Left colon (tissue), 2 donors: ENCODE data around the gene VARS1. TPM values are rescaled to one million over a fixed set of nuclear protein-coding genes. Genes with fewer than 3 reads are reported as not detected.
"Not testable (repeated sequence)": the region's sequence is repeated elsewhere in the genome, so short reads cannot be mapped to it uniquely, and the experiment has no call there.

ENCODE experiments used
- ATAC-seq: fragments of 200-7000 bp; cut with Tn5 transposase; one replicate; pipeline ENCODE4 v1.9.1; 2020; ENCODE audit warnings: mild to moderate bottlenecking, moderate library complexity
- DNase-seq, 2 donors: peaks; one replicate each; pipeline ENCODE4 v3.0.0-alpha.2; 2020
- intact Hi-C, 2 donors: fragments of 100-400 bp; cut with DNase I in 1 of 2; cut with micrococcal nuclease in 1 of 2; formaldehyde crosslinking; loops; one replicate each; pipeline versions ENCODE4 v1.11.2 to v1.14.0; 2022; cut with DNase I, micrococcal nuclease
- total RNA-seq, 2 donors: library from RNA; stranded (reverse); fragmentation: NEBNext Ultra II Directional; extraction: Animal tissue kit (Norgen Biotek cat#: 25700); gene quantifications; one replicate each; pipeline ENCODE4 v1.2.1, GENCODE V29; 2021
- donor health status: DM: no; HTN: no; CAD: no.
- donor health status: DM: yes; HTN: yes; CAD: no.

VARS1 gene
- total RNA-seq, 2 donors from 2014 or later = 35.3 to 58.1 TPM

DNA sequence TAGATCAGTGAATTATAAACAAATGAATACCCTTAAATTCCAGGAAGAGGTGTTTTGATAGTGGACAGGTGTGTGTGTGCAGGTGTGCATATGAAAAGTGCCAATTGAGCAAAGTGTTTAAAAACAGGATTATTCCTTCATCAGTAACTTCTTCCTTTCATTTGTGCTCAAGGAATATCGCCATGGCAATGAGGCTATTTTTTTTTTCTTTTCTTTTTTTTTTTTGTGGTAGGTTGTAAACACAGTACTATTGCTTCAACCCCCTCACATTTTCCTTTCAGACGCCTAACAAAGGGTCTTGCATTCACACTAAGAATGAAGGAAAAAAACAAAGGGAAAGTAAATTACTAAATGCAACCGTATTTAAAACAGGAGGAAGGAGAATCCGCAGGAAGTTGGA is 30.0 kb upstream of the VARS1 start:
- ATAC-seq (no peak), DNase-seq (no peak)
- intact Hi-C loops = no loop called here

DNA sequence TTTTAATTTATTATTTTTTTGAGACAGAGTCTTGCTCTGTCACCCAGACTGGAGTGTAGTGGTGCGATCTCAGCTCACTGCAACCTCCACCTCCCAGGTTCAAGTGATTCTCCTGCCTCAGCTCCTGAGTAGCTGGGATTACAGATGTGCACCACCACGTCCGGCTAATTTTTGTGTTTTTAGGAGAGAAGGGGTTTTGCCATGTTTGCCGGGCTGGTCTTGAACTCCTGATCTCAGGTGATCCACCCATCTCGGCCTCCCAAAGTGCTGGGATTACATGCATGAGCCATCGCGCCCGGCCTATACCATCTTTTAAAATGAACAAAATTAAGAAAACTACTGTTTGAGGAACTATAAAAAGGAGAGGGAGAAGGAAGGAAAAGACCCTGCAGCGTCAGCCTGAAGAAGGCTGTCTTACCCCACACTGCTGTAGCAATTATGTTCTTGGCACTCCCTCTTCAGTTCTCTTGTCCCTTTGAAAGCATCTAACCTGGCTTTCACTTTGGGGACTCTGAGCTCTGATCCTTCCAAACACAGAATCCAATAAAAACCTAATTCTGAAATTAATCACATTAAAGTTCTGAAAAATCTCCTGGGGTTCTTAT is 28.1 kb upstream of the VARS1 start:
- DNase-seq, ATAC-seq, intact Hi-C loops: not testable (repeated sequence)

DNA sequence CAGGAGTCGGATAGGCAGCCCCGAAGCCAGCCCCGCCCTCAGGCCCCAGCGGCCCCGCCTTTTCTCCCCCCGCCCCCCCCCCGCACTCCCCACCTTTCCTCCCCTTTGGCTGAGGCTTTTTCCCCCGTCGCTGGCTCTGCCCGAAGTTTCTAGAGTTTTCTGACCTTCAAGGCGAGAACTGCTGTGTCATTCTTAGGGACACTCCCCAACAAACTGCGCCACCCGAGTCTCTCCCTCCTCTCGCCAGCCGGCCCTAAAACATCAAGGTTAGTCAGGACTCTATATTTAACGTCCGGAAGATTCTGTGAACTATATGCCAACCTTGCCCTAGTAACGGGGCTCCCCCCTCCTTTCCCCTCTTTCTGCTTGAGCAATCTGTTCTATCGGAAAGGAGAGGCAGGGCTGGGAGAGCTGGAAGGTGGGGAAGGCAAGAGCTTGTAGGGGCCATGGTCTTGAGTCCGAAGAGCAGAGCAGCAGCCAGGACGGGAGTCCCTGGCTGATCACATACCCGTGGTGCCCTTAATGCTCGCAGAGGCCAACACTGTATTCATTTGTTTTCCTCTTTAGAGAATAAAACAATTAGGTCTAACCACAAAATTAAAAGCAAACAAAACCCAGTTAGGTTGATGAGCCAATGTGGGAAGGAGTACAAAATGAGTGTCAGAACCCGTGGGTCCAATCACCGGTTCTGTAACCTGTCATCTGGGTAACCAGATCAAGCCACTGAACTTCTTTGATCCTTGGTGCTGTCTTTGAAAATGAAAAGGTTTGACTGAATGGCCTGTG is 26.7 kb upstream of the VARS1 start:
- peak; percentile 83 to 93 for DNase-seq
- ATAC-seq = peak; percentile 63
- intact Hi-C loops = no loop called here

DNA sequence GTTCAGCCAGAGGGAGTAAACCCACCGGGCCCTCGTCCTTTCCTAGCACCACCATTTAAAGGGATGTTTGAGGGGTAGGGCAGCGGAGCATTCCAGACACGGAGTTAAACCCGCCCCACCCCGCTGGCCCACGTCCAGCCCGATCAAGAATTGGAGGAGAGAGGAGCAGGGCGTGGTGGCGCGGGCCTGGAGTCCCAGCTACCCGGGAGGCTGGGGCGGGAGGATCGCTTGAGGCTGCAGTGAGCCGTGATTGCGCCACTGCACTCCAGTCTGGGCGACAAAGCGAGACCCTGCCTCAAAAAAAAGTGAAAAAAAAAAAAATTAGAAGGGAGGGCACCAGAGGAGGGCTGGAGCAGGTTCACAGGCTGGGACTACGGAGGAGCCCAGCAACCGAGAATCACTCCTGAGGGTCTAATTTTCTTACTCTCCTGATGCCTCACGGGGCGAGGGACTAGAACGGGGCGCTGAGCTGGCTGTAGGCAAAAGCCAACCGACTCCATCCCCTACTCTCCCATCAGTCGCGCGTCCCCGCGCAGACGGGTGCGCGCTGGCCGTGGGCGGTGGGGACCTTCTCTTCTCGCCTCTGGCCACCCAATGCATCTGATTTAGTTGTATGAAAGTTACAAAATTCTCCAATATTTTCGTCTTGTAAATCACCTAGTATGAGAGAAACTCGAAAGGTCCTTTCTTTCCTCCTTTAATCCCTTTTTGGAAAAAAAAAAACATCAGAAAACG is 25.9 kb upstream of the VARS1 start:
- ATAC-seq (peak; percentile 63), DNase-seq (peak; percentile 89 to 96)
- intact Hi-C loops = no loop called here

DNA sequence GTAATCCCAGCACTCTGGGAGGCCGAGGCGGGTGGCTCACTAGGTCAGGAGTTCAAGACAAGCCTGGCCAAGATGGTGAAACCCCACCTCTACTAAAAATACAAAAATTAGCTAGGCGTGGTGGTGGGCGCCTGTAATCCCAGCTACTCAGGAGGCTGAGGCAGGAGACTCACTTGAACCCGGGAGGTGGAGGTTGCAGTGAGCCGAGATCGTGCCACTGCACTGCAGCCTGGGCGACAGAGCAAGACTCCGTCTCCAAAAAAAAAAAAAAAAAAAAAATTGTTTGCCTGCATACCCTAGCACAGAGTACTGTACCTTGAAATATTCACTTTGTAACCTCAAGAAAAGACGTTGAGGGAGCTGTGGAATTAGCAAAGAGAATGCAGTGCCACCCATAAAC is 24.8 kb upstream of the VARS1 start:
- intact Hi-C loops, ATAC-seq, DNase-seq: not testable (repeated sequence)

DNA sequence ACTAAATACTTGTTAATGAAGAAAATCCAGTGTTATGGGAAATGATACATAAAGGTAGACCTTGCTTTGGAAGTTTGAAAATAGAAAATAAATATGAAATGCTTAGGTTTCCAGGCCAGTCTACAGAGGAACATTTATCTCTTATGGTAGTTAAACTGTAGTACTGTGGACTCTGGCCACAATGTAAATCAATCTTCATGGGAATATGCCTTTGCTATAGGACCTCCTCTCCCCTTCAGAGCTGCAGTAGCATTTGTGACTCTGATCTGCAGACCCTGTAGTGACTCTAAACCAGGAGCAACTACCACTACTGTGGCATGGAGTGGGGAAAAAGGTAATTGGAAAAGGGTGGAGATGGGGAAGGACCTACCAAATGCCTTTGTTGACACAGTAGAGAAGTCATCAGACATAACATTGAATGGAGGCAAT is 24.3 kb upstream of the VARS1 start:
- DNase-seq (no peak), ATAC-seq (peak; percentile 24)
- intact Hi-C loops = no loop called here

DNA sequence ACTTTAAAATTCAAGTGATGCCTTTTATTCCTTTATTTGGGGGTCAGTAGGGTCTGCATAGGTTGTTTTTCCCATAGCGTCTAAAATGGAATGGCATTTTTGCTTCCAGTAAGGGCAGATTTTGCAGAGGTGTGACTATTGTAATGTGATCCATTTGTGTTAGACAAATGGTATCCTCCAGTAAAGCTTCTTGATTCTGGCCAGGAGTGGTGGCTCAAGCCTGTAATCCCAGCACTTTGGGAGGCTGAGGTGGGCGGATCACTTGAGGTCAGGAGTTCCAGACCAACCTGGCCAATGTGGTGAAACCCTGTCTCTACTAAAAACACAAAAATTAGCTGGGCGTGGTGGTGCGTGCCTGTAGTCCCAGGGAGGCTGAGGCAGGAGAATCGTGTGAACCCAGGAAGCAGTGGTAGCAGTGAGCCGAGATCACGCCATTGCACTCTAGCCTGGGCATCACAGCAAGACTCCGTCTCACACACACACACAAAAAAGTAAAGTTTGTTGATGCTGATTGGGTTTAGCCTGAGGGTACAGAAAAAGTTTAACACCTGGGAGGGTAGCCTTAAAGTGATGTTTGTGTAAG is 22.5 kb upstream of the VARS1 start:
- intact Hi-C loops, DNase-seq, ATAC-seq: not testable (repeated sequence)

DNA sequence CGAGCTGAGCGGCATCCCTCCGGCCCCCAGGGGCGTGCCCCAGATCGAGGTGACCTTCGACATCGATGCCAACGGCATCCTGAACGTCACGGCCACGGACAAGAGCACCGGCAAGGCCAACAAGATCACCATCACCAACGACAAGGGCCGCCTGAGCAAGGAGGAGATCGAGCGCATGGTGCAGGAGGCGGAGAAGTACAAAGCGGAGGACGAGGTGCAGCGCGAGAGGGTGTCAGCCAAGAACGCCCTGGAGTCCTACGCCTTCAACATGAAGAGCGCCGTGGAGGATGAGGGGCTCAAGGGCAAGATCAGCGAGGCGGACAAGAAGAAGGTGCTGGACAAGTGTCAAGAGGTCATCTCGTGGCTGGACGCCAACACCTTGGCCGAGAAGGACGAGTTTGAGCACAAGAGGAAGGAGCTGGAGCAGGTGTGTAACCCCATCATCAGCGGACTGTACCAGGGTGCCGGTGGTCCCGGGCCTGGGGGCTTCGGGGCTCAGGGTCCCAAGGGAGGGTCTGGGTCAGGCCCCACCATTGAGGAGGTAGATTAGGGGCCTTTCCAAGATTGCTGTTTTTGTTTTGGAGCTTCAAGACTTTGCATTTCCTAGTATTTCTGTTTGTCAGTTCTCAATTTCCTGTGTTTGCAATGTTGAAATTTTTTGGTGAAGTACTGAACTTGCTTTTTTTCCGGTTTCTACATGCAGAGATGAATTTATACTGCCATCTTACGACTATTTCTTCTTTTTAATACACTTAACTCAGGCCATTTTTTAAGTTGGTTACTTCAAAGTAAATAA is 21.8 kb upstream of the VARS1 start:
- DNase-seq, ATAC-seq, intact Hi-C loops: not testable (repeated sequence)

DNA sequence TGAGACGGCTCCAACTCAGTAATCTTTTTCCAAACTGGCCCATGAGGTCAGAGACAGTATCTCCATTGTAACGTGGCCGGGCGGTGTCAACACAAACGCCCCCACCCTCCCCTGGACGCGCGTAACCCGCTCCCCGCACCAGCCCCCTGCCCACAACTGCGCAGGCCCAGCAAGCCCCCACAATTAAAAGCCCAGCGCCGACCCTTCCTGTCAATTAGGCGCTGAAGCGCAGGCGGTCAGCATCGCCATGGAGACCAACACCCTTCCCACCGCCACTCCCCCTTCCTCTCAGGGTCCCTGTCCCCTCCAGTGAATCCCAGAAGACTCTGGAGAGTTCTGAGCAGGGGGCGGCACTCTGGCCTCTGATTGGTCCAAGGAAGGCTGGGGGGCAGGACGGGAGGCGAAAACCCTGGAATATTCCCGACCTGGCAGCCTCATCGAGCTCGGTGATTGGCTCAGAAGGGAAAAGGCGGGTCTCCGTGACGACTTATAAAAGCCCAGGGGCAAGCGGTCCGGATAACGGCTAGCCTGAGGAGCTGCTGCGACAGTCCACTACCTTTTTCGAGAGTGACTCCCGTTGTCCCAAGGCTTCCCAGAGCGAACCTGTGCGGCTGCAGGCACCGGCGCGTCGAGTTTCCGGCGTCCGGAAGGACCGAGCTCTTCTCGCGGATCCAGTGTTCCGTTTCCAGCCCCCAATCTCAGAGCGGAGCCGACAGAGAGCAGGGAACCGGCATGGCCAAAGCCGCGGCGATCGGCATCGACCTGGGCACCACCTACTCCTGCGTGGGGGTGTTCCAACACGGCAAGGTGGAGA is 19.7 kb upstream of the VARS1 start, which contains the start of the genes HSPA1A and HSPA1L:
Gene HSPA1A (plus strand): TSS at position 519 of the 814 bp plus-strand sequence. CDS start 214 bp downstream, at position 733.
Gene HSPA1L (minus strand): TSS at position 259 of the 814 bp plus-strand sequence. CDS start 3,311 bp downstream, outside the sequence.
- DNase-seq (peak; percentile 93 to 98), ATAC-seq (peak; percentile 77)
- intact Hi-C loops = no loop called here

DNA sequence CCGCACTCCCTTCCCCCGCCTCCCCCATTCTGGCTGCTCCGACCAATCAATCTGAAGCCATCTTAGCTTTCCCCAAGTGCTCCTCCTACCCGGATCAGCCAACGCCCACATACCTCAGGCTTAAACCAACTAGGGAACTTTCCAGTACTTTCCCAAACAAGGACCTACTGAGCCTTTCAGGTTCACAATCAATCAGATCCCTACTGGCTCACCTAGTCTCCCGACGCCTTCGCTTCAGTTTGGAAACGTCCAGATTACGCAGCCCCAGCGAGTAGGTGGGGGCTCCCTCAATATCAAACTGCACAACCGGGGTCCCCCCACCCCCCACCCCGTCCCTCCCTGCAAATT is 19.1 kb upstream of the VARS1 start:
- ATAC-seq (peak; percentile 83), DNase-seq (peak; percentile 92 to 99)
- intact Hi-C loops = no loop called here

DNA sequence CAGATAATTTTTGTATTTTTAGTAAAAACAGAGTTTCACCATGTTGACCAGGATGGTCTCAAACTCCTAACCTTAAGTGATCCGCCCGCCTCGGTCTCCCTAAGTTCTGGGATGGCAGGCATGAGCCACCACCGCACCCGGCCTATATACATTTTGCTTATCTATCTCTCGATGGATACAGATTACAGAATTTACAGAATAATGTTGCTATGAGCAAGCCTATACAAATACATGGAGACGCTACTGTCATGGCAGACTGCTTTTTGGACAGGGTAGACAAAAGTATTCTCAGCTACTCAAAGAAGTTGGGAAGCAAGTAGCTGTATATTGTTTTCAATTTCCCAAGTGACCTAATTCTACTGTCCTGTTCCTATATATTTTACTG is 17.9 kb upstream of the VARS1 start:
- DNase-seq (no peak), ATAC-seq (no peak)
- intact Hi-C loops = no loop called here

DNA sequence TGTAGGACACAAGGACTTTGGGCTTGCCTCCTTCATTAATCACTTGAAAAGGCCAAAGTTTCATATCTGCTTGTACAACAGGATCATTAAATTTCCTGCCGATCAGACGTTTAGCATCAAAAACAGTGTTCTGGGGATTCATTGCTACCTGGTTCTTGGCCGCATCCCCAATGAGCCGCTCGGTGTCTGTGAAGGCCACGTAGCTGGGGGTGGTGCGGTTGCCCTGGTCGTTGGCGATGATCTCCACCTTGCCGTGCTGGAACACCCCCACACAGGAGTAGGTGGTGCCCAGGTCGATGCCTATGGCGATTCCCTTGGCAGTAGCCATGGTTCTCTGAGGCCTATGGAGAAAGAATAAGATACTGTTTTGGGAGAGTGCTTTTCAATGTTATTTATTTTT is 16.1 kb upstream of the VARS1 start:
- ATAC-seq (no peak), DNase-seq (no peak)
- intact Hi-C loops = no loop called here

DNA sequence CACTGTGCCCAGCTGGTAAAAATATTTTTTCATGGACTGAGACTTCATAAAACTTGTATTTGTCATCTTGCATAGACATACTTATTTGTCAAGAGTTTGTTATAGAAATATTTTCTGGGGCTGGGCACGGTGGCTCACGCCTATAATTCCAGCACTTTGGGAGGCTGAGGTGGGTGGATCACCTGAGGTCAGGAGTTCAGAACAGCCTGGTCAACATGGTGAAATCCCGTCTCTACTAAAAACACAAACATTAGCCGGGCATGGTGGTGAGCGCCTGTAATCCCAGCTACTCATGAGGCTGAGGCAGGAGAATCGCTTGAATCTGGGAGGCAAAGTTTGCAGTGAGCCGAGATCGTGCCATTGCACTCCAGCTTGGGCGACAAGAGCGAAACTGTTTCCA is 13.0 kb upstream of the VARS1 start:
- DNase-seq, intact Hi-C loops, ATAC-seq: not testable (repeated sequence)

DNA sequence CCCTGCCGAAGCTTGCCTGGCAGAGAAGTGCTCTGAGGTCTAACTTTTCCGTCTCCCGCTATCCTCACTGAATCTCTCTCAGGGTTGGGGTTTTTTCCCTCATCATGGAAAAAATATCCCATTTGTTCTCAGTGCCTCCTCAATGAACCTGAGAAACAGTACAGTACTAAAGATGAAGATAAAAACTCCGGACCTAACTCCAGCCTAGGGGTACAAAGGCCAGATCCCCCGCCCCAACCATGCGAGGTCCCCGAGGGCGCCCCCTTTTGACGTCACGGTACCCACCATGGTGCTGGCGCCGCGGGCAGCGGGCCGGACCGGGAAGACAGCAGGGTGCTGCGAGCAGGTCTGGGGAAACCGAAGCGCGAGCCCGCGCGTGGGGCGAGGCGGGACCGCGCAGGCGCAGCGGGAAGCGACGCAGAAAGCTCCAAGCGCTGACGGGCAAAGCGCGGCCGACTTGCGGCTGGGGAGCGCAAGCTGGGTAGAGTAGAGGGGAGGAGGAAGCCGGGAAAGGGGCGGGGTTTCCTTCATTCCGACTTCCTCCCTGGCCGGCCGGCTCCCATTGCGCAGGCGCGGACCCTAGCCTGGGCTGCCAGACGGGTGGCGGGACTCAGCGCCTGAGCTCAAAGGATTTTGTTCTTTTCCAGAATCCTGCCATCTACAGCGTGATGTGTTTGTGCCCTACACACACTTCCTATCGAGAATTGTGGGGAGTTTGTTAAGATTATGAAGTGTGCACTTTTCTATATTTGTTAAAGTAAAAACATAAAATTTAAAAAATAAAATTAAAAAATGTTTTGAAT is 11.1 kb upstream of the VARS1 start, which contains the start of gene LSM2:
Gene LSM2 (minus strand): TSS at position 497 of the 803 bp plus-strand sequence. CDS start 209 bp downstream, at position 288.
- DNase-seq (peak; percentile 98), ATAC-seq (peak; percentile 99)
- intact Hi-C loops = no loop called here

DNA sequence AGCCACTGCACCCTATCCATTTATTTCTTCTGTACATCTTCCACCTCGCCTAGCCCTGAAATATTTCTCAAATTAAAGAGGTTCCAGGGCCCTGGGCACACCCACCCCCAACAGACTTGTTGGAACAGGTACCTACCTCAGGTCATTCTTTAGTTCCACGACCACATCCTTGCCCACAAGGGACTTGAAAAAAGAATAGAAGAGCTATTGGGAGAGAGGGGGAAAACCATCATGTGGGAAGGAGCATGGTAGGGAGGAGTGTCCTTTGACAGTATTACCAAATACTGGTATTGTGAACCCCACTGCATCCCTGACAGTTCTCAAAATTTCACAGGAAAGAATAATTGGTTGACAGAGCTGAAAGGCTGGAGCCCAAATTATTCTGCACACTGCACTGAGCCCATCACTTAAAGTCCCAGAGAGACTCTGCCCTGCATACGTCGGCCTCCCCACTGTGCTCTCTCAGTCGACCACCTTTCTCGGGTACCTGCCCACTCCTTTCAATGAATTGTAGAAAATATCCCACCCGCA is 10.5 kb upstream of the VARS1 start:
- DNase-seq (no peak), ATAC-seq (peak; percentile 4)
- intact Hi-C loops = no loop called here
